ENCODE measurements around the gene AADACL3.

- no peak for TF ChIP-seq CTCF (IDR thresholded peaks at IDR 0.05)
- TF ChIP-seq EZH2 (IDR thresholded peaks at IDR 0.05) = no peak
These were observed 29.4 kb downstream of the AADACL3 start for GRCh38 chr1:12745126-12745991.

Data from neural progenitor cell (in vitro differentiated cells).